H1 (cell line): Measurements from ENCODE around the gene THAP7. TPM values are rescaled to one million over a fixed set of nuclear protein-coding genes. Genes with fewer than 3 reads are reported as not detected.

Experiments used
- TAF1 ChIP-seq: IDR thresholded peaks from 2 replicates; pipeline ENCODE4 v1.6.1; 2011; ENCODE audit warnings: mild to moderate bottlenecking, low read depth, low read length
- polyA plus RNA-seq, 7 experiments: library from polyadenylated mRNA; depleted of rRNA in 3 of 7; stranded (reverse) in 5 of 7; unstranded in 2 of 7; fragments of >200 nt in 5 of 7; fragments of 200-250 nt in 2 of 7; gene quantifications; 1 replicate in 5 of 7; 2 replicates in 1 of 7; 4 replicates in 1 of 7; pipeline versions ENCODE4 v1.2.1 to v1.2.3, GENCODE V29; 2011 to 2013; ENCODE audit warnings: missing spikeins in 2 of 7, mixed read lengths in 2 of 7
- total RNA-seq: library from RNA; stranded (reverse); fragmentation: NEBNext Ultra II Directional; extraction: Animal tissue kit (Norgen Biotek cat#: 25700); gene quantifications from 2 replicates; pipeline ENCODE4 v1.2.1, GENCODE V29; 2021

THAP7 gene
- total and polyA plus RNA-seq, 2 of the 8 experiments (the other 6 are each of a cell fraction or from before 2014, with no cell fraction given) = 16.9 to 32.5 TPM

- TF ChIP-seq TAF1 = 0 out of 2 replicates have a peak, but pooled peaks have one; percentile 41
These were observed 11.8 kb upstream of the THAP7 start (continued) for GRCh38 chr22:21013657-21014201.
